ENCODE results near the gene SAA1. TPM values are rescaled to one million over a fixed set of nuclear protein-coding genes. Genes with fewer than 3 reads are reported as not detected.

SAA1 gene
- total RNA-seq, 2 experiments from 2014 or later, result not detected

DNA sequence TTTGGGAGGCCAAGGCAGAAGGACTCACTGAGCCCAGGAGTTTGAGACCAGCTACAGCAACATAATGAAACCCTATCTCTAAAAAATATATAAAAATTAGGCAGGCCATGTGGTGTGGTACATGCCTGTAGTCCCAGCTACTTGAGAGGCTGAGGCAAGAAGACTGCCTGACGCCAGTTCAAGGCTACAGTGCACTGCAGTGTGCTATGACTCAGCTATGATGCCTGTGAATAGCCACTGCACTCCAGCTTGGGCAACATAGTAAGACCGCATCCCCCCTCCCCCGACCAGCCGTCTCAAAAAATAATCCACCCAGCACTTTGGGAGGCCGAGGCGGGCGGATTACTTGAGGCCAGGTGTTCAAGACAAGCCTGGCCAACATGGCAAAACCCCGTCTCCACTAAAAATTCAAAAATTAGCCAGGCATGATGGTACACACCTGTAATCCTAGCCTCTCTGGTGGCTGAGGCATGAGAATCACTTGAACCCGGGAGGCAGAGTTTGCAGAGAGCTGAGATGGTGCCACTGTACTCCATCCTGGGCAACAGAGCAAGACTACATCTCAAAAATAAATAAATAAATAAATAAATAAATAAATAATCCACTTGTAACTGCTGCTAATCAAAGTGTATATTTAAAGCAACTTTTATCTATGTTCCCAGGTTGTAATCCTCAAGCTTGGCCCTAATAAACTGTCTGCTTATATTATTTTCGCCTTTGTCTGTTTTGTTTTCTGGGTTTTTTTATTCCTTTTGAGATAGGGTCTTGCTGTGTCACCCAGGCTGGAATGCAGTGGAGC lies 48.1 kb downstream of the SAA1 start:
- no TSS peak for BruUV-seq (replicated peaks)

GRCh38 chr11:18314784-18315523 lies 48.9 kb downstream of the SAA1 start:
- peaks cover 3% of the 10 kb centered on the region; the same call in 1 of the 2 replicates for H4K20me1 ChIP-seq (ENCODE audit: insufficient read depth, low read length)
- H3K4me1 ChIP-seq (ENCODE audit: insufficient read depth, low read length, poor library complexity, severe bottlenecking), result peaks cover 22% of the 10 kb centered on the region
- no peaks in the 10 kb centered on the region for H3K9me3 ChIP-seq (ENCODE audit: low read length)
- TF ChIP-seq EZH2phosphoT487 (IDR thresholded peaks at IDR 0.05; ENCODE audit: borderline replicate concordance, low read depth, low read length), result no peak
- TF ChIP-seq, protein P1, sequence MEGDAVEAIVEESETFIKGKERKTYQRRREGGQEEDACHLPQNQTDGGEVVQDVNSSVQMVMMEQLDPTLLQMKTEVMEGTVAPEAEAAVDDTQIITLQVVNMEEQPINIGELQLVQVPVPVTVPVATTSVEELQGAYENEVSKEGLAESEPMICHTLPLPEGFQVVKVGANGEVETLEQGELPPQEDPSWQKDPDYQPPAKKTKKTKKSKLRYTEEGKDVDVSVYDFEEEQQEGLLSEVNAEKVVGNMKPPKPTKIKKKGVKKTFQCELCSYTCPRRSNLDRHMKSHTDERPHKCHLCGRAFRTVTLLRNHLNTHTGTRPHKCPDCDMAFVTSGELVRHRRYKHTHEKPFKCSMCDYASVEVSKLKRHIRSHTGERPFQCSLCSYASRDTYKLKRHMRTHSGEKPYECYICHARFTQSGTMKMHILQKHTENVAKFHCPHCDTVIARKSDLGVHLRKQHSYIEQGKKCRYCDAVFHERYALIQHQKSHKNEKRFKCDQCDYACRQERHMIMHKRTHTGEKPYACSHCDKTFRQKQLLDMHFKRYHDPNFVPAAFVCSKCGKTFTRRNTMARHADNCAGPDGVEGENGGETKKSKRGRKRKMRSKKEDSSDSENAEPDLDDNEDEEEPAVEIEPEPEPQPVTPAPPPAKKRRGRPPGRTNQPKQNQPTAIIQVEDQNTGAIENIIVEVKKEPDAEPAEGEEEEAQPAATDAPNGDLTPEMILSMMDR (conservative IDR thresholded peaks at IDR 0.05; ENCODE audit: low read length), result no peak
- H3K4me3 ChIP-seq (ENCODE audit: low read depth, low read length, poor library complexity, severe bottlenecking), result no peak overlapping the region
- H2AFZ ChIP-seq (ENCODE audit: low read length), result no peak overlapping the region
- no TSS peak for BruUV-seq (replicated peaks)
- no peak for DNase-seq (ENCODE audit: low spot score)
- intact Hi-C loops (cut with micrococcal nuclease; ENCODE audit: unreplicated experiment), result no loop called here
- no peak overlapping the region for H3K27ac ChIP-seq (ENCODE audit: low read depth, low read length, poor library complexity, severe bottlenecking)
- CTCF ChIA-PET (ENCODE audit: unreplicated experiment), result interaction anchor here (0.7 kb wide), 1 partner anchor 20 kb away, joined by 3 read pairs; no protein-coding TSS in a partner anchor
- POLR2A ChIA-PET, result interaction anchor here (0.6 to 3.1 kb wide), 5 partner anchors 9 to 107 kb away, joined by 3 to 15 read pairs (median 5); no protein-coding TSS in a partner anchor
- H3K9me2 ChIP-seq (ENCODE audit: insufficient read depth, low read length), result no peaks in the 10 kb centered on the region
- H3K79me2 ChIP-seq (ENCODE audit: insufficient read depth, low read depth, low read length), result peaks cover 43% of the 10 kb centered on the region
- peaks cover 64% of the 10 kb centered on the region for H3K36me3 ChIP-seq (ENCODE audit: insufficient read depth, low read length)
- H3K4me2 ChIP-seq (ENCODE audit: low read length), result no peak overlapping the region

More for the DNA sequence above, 48.1 kb downstream of the SAA1 start:
- Histone ChIP-seq H3K27ac (ENCODE audit: low read depth, low read length, poor library complexity, severe bottlenecking) (no peak overlapping the region), H4K20me1 (ENCODE audit: insufficient read depth, low read length) (0 out of 2 replicates have a peak, but pooled peaks cover 3% of the 10 kb centered on the region), H2AFZ (ENCODE audit: low read length) (no peak overlapping the region), H3K9me3 (ENCODE audit: low read length) (no peaks in the 10 kb centered on the region), H3K4me3 (ENCODE audit: low read depth, low read length, poor library complexity, severe bottlenecking) (no peak overlapping the region), H3K4me2 (ENCODE audit: low read length) (no peak overlapping the region), H3K4me1 (ENCODE audit: insufficient read depth, low read length, poor library complexity, severe bottlenecking) (peaks cover 14% of the 10 kb centered on the region), H3K36me3 (ENCODE audit: insufficient read depth, low read length) (peaks cover 71% of the 10 kb centered on the region), H3K79me2 (ENCODE audit: insufficient read depth, low read depth, low read length) (peaks cover 35% of the 10 kb centered on the region), H3K9me2 (ENCODE audit: insufficient read depth, low read length) (no peaks in the 10 kb centered on the region)
- ChIA-PET POLR2A (interaction anchor here (0.6 to 3.1 kb wide), 6 partner anchors 8 to 107 kb away, joined by 3 to 15 read pairs (median 4); no protein-coding TSS in a partner anchor), CTCF (ENCODE audit: unreplicated experiment) (no interaction called here)
- no peak for DNase-seq (ENCODE audit: low spot score)
- TF ChIP-seq, protein P1 (conservative IDR thresholded peaks at IDR 0.05; ENCODE audit: low read length), result no peak
- TF ChIP-seq EZH2phosphoT487 (IDR thresholded peaks at IDR 0.05; ENCODE audit: borderline replicate concordance, low read depth, low read length), result no peak
- intact Hi-C loops (cut with micrococcal nuclease; ENCODE audit: unreplicated experiment), result no loop called here
